SK-N-SH (cell line): ENCODE data around the gene G2E3. TPM values are rescaled to one million over a fixed set of nuclear protein-coding genes. Genes with fewer than 3 reads are reported as not detected.

Experiments used
- CTCF ChIA-PET: fragments of 300-600, 350-600 bp; formaldehyde crosslinking; extraction: SDS; loops from one replicate; lab custom pipeline; 2021; lab: Yijun Ruan, JAX
- POLR2A ChIA-PET: fragments of 350-600 bp; sonication (Branson Sonifier 250); formaldehyde crosslinking; extraction: SDS; loops from one replicate; lab custom pipeline; 2020; ENCODE audit warnings: antibody characterized with exemption, inconsistent platforms; lab: Yijun Ruan, JAX
- DNase-seq: peaks from one replicate; pipeline ENCODE4 v3.0.0; 2012
- H2AFZ ChIP-seq: fragments of 200-600 bp; sonication (generic); 2 replicates; pipeline ENCODE4 v1.8.1; 2016; ENCODE audit warnings: antibody characterized with exemption, mild to moderate bottlenecking, low read depth
- H3F3A ChIP-seq: fragments of 200-600 bp; sonication (generic); replicated peaks from 2 replicates; pipeline ENCODE3; 2016; ENCODE audit warnings: antibody characterized with exemption, mild to moderate bottlenecking; ENCODE audit not compliant: insufficient read depth
- H3K27ac ChIP-seq, 2 experiments: fragments of 200-500 bp in 1 of 2; fragments of 200-600 bp in 1 of 2; sonication (Bioruptor generic) in 1 of 2; sonication (generic), shearing (Covaris generic) in 1 of 2; 2 replicates each; pipeline versions ENCODE4 v1.5.1 to v1.6.1; 2014 to 2016; ENCODE audit warnings: low read depth in 2 of 2, inconsistent platforms in 1 of 2, low read length in 1 of 2, mild to moderate bottlenecking in 1 of 2, mixed read lengths in 1 of 2
- H3K27me3 ChIP-seq: fragments of 200-600 bp; sonication (generic), shearing (Covaris generic); 2 replicates; pipeline ENCODE4 v1.6.1; 2016; ENCODE audit warnings: mixed run types; ENCODE audit not compliant: insufficient read depth
- H3K36me3 ChIP-seq, 2 experiments: fragments of 200-500 bp in 1 of 2; fragments of 200-600 bp in 1 of 2; sonication (Bioruptor generic) in 1 of 2; sonication (generic) in 1 of 2; replicated peaks in 1 of 2; 2 replicates each; pipeline versions ENCODE3 to v1.5.1; 2014 to 2016; ENCODE audit warnings: low read length in 1 of 2, mild to moderate bottlenecking in 1 of 2; ENCODE audit not compliant: insufficient read depth in 2 of 2, control insufficient read depth in 1 of 2
- H3K4me1 ChIP-seq, 2 experiments: fragments of 200-500 bp in 1 of 2; fragments of 200-600 bp in 1 of 2; sonication (Bioruptor generic) in 1 of 2; sonication (generic), shearing (Covaris generic) in 1 of 2; 2 replicates each; pipeline versions ENCODE4 v1.5.1 to v1.6.1; 2014 to 2016; ENCODE audit warnings: low read depth in 1 of 2, low read length in 1 of 2, mixed run types in 1 of 2; ENCODE audit not compliant: insufficient read depth in 2 of 2, control insufficient read depth in 1 of 2
- H3K4me2 ChIP-seq: fragments of 200-600 bp; sonication (generic), shearing (Covaris generic); 2 replicates; pipeline ENCODE4 v1.6.1; 2017; ENCODE audit warnings: mixed run types
- H3K4me3 ChIP-seq, 2 experiments: fragments of 200-500 bp in 1 of 2; fragments of 200-600 bp in 1 of 2; sonication (Bioruptor generic) in 1 of 2; sonication (generic), shearing (Covaris generic) in 1 of 2; 2 replicates each; pipeline versions ENCODE4 v1.5.1 to v1.8.1; 2014 to 2016; ENCODE audit warnings: low read depth in 2 of 2, inconsistent platforms in 1 of 2, low read length in 1 of 2, mild to moderate bottlenecking in 1 of 2, mixed read lengths in 1 of 2, moderate library complexity in 1 of 2
- H3K79me2 ChIP-seq: fragments of 200-600 bp; sonication (generic); 2 replicates; pipeline ENCODE4 v1.8.1; 2017; ENCODE audit warnings: mild to moderate bottlenecking; ENCODE audit not compliant: insufficient read depth
- H3K9ac ChIP-seq: fragments of 200-600 bp; sonication (generic); 2 replicates; pipeline ENCODE4 v1.6.1; 2017; ENCODE audit warnings: mixed run types
- H3K9me2 ChIP-seq: fragments of 200-600 bp; sonication (generic); 2 replicates; pipeline ENCODE4 v1.6.1; 2017; ENCODE audit warnings: mixed run types
- H3K9me3 ChIP-seq: fragments of 200-600 bp; sonication (generic); 2 replicates; pipeline ENCODE4 v1.6.1; 2017; ENCODE audit warnings: mixed run types, mild to moderate bottlenecking, moderate library complexity
- H4K20me1 ChIP-seq: fragments of 200-600 bp; sonication (generic); 2 replicates; pipeline ENCODE4 v1.6.1; 2017; ENCODE audit warnings: mild to moderate bottlenecking, mixed run types; ENCODE audit not compliant: insufficient read depth
- EZH2phosphoT487 ChIP-seq: fragments of 200-600 bp; sonication (generic); IDR thresholded peaks from 2 replicates; pipeline ENCODE4 v1.6.1; 2017; ENCODE audit warnings: low read depth, mixed run types, mild to moderate bottlenecking, antibody characterized with exemption, moderate library complexity, borderline replicate concordance
- FOSL2 ChIP-seq: IDR thresholded peaks from 2 replicates; pipeline ENCODE4 v1.4.0; 2012; ENCODE audit warnings: low read depth, mild to moderate bottlenecking, moderate library complexity, borderline replicate concordance
- FOXJ3 ChIP-seq: sonication (generic); formaldehyde crosslinking; IDR thresholded peaks from 2 replicates; pipeline ENCODE4 v1.5.1; 2020; ENCODE audit warnings: mild to moderate bottlenecking, missing genetic modification reagents
- IRF3 ChIP-seq: fragments of 150-350 bp; IDR thresholded peaks from 2 replicates; pipeline ENCODE4 v1.6.1; 2016; ENCODE audit warnings: mild to moderate bottlenecking, low read depth, low read length
- JUND ChIP-seq: IDR thresholded peaks from 2 replicates; pipeline ENCODE4 v1.4.0; 2012
- MXI1 ChIP-seq: IDR thresholded peaks from 2 replicates; pipeline ENCODE4 v1.6.1; 2012; ENCODE audit warnings: mild to moderate bottlenecking, low read depth, low read length, improper control_type of control experiment
- NFIC ChIP-seq: IDR thresholded peaks from 2 replicates; pipeline ENCODE4 v1.4.0; 2012; ENCODE audit warnings: borderline replicate concordance
- PBX3 ChIP-seq: IDR thresholded peaks from 2 replicates; pipeline ENCODE4; 2012
- RAD21 ChIP-seq: IDR thresholded peaks from 2 replicates; pipeline ENCODE4 v1.6.1; 2012; ENCODE audit warnings: mild to moderate bottlenecking, low read length
- RCOR1 ChIP-seq: fragments of 150-350 bp; IDR thresholded peaks from 2 replicates; pipeline ENCODE4 v1.6.1; 2017; ENCODE audit warnings: antibody characterized with exemption, low read length
- RFX5 ChIP-seq: IDR thresholded peaks from 2 replicates; pipeline ENCODE4 v1.6.1; 2012; ENCODE audit warnings: mild to moderate bottlenecking, improper control_type of control experiment, low read length
- SIN3A ChIP-seq: IDR thresholded peaks from 2 replicates; pipeline ENCODE4 v1.6.1; 2012; ENCODE audit warnings: low read depth, mild to moderate bottlenecking, low read length, moderate library complexity, borderline replicate concordance
- SMC3 ChIP-seq: IDR thresholded peaks from 2 replicates; pipeline ENCODE4 v1.6.1; 2012; ENCODE audit warnings: low read depth, low read length, improper control_type of control experiment
- TCF12 ChIP-seq: IDR thresholded peaks from 2 replicates; pipeline ENCODE4 v1.4.0; 2012
- TEAD4 ChIP-seq: IDR thresholded peaks from 2 replicates; pipeline ENCODE4 v1.4.0; 2012; ENCODE audit warnings: mild to moderate bottlenecking, borderline replicate concordance; ENCODE audit not compliant: insufficient read depth
- WGBS: methylation state at CpG from one replicate; pipeline ENCODE4 v1.1.6; 2017; ENCODE audit warnings: low lambda C conversion rate; 5-methylcytosine and 5-hydroxymethylcytosine counted together
- polyA plus RNA-seq, 3 experiments: library from polyadenylated mRNA; depleted of rRNA; stranded (reverse); fragments of >200 nt; gene quantifications; 2 replicates each; pipeline ENCODE4 v1.2.3, GENCODE V29; 2012

Gene G2E3
- polyA plus RNA-seq, 1 of the 3 experiments (the other 2 are of a cell fraction) = 2.9 TPM

- TF ChIP-seq RFX5 (no peak), FOXJ3 (CRISPR knock-in tag) (no peak)
- Histone ChIP-seq H3K27me3 (no peaks in the 10 kb centered on the region), H3F3A (peaks cover 30% of the 10 kb centered on the region), H3K4me3 (no peak overlapping the region), H3K9ac (no peak overlapping the region), H2AFZ (no peak overlapping the region), H3K27ac (no peak overlapping the region), H3K4me1 (peaks cover 8 to 11% of the 10 kb centered on the region in 2 experiments; a peak in 3 of 4 replicates), H3K9me2 (no peaks in the 10 kb centered on the region), H3K79me2 (peaks cover 13% of the 10 kb centered on the region; the same call in 1 of the 2 replicates), H3K9me3 (no peaks in the 10 kb centered on the region), H3K36me3 (peaks cover 72% of the 10 kb centered on the region in 2 experiments), H3K4me2 (no peak overlapping the region), H4K20me1 (no peaks in the 10 kb centered on the region; the same call in 1 of the 2 replicates)
- DNase-seq = no peak
- ChIA-PET CTCF (no interaction called here), POLR2A (no interaction called here)
- 94% methylated on average over 2 of the region's 2 CpGs for WGBS
Observed at GRCh38 chr14:30614155-30614554, 55.2 kb downstream of the G2E3 start.

DNA sequence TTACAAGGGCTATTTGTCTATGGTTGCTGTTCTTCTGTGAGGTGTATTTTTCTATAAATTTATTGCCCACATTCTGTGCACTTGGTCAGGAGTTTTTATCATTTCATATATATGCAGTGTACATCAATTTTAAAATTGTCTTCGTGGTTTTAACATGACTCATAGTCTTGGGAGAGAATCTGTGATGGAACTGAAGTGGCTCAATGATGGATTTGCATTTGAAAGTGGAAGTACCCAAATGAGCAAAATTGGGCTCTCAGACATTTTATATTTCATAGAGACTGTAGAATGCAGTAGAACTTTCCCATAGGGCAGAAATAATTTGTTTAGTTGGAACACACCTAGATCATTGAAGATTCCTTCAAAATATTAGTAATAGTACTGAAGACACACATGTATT lies 61.2 kb downstream of the G2E3 start:
- Histone ChIP-seq H3K9me2 (no peaks in the 10 kb centered on the region), H3K27ac (peak overlapping the region in 1 of 2 experiments; percentile 93; a peak in 3 of 4 replicates), H3K9ac (no peak overlapping the region), H3K4me3 (no peak overlapping the region), H2AFZ (peak overlapping the region; percentile 11; the same call in 1 of the 2 replicates), H3K27me3 (no peaks in the 10 kb centered on the region), H3K9me3 (no peaks in the 10 kb centered on the region), H3K79me2 (peaks cover 30% of the 10 kb centered on the region), H3F3A (peaks cover 30% of the 10 kb centered on the region)
- 11% methylated on average over 1 of the region's 1 CpG for WGBS
- POLR2A ChIA-PET = no interaction called here
- TF ChIP-seq FOSL2 (peak; percentile 57), IRF3 (no peak), NFIC (no peak), TCF12 (0 out of 2 replicates have a peak, but pooled peaks have one; percentile 5), JUND (peak; percentile 69), SIN3A (no peak), FOXJ3 (CRISPR knock-in tag) (no peak), PBX3 (peak; percentile 46; the same call in 1 of the 2 replicates), MXI1 (no peak), TEAD4 (peak; percentile 30; the same call in 1 of the 2 replicates), RAD21 (no peak), EZH2phosphoT487 (no peak), RCOR1 (no peak), SMC3 (no peak)
- TF ChIP-seq, all 33 proteins: peak for 5
- CTCF ChIA-PET = interaction anchor here (0.7 kb wide), 1 partner anchor 286 kb away, joined by 4 read pairs; no protein-coding TSS in a partner anchor
- DNase-seq = no peak
- H4K20me1 ChIP-seq = peaks cover 2% of the 10 kb centered on the region
- H3K4me2 ChIP-seq = peak overlapping the region; percentile 49
- H3K36me3 ChIP-seq = peaks cover 35 to 39% of the 10 kb centered on the region in 2 experiments
- peaks cover 4 to 11% of the 10 kb centered on the region in 2 experiments; a peak in 2 of 4 replicates for H3K4me1 ChIP-seq
